Parathyroid adenoma (tissue), 2 donors: ENCODE results near the gene EIPR1.

Experiments used
- H2AFZ ChIP-seq: fragments of 300-600 bp; sonication (generic); one replicate; pipeline ENCODE4 v1.7.0; 2017; ENCODE audit warnings: antibody characterized with exemption, mild to moderate bottlenecking
- H3K27ac ChIP-seq: fragments of 300-600 bp; sonication (generic); one replicate; pipeline ENCODE4 v1.7.0; 2017
- H3K27me3 ChIP-seq: fragments of 300-600 bp; sonication (generic); one replicate; pipeline ENCODE4 v1.7.0; 2017; ENCODE audit warnings: low read length; ENCODE audit not compliant: control insufficient read depth, insufficient read depth
- H3K36me3 ChIP-seq: fragments of 300-600 bp; sonication (generic); one replicate; pipeline ENCODE4 v1.7.0; 2017; ENCODE audit warnings: low read length; ENCODE audit not compliant: control insufficient read depth, insufficient read depth
- H3K4me1 ChIP-seq: fragments of 300-600 bp; sonication (generic); one replicate; pipeline ENCODE4 v1.7.0; 2017; ENCODE audit warnings: control low read depth
- H3K4me2 ChIP-seq: fragments of 300-600 bp; sonication (generic); one replicate; pipeline ENCODE4 v1.7.0; 2017; ENCODE audit warnings: low read length
- H3K4me3 ChIP-seq: fragments of 300-600 bp; sonication (generic); one replicate; pipeline ENCODE4 v1.7.0; 2017; ENCODE audit warnings: low read depth, low read length
- H3K79me2 ChIP-seq: fragments of 300-600 bp; sonication (generic); one replicate; pipeline ENCODE4 v1.7.0; 2017; ENCODE audit warnings: control low read depth
- H3K9ac ChIP-seq: fragments of 300-600 bp; sonication (generic); one replicate; pipeline ENCODE4 v1.7.0; 2017; ENCODE audit warnings: mild to moderate bottlenecking
- H3K9me3 ChIP-seq: fragments of 300-600 bp; sonication (generic); one replicate; pipeline ENCODE4 v1.7.0; 2017; ENCODE audit warnings: low read length; ENCODE audit not compliant: control insufficient read depth
- CTCF ChIP-seq: fragments of 300-600 bp; sonication (generic); IDR thresholded peaks from one replicate; pipeline ENCODE4 v1.7.0; 2017; ENCODE audit warnings: antibody characterized with exemption, mild to moderate bottlenecking
- donor health status: primary hyperparathyroidism.

EIPR1 gene

GRCh38 chr2:3141696-3142095, 235.9 kb downstream of the EIPR1 start:
- no peaks in the 10 kb centered on the region for H3K9me3 ChIP-seq
- no peak overlapping the region for H3K4me3 ChIP-seq
- no peaks in the 10 kb centered on the region for H3K79me2 ChIP-seq
- H3K27me3 ChIP-seq: no peaks in the 10 kb centered on the region
- no peaks in the 10 kb centered on the region for H3K4me1 ChIP-seq
- H3K27ac ChIP-seq: no peak overlapping the region
- H3K4me2 ChIP-seq: no peak overlapping the region
- H2AFZ ChIP-seq: no peak overlapping the region
- H3K36me3 ChIP-seq: no peaks in the 10 kb centered on the region
- no peak for TF ChIP-seq CTCF
- H3K9ac ChIP-seq: no peak overlapping the region

DNA sequence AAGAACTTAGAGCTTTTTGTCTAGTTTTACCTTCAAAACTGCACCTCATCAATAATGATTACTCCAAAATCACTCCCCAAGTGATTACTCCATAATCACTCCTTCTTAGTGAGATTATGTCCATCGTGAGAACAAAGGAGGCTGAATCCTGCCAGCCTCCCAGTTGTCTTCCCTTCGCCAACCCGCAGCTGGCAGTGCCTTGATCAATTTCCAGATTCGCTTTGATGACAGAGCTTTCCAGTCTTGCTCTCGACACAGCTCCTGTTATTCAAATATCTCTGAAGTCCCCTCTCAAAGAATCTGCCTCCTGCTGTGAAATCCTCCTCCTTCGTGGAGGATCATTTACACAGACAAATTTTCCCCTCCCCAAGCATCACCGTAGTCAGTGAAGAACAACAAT, 237.7 kb downstream of the EIPR1 start:
- no peaks in the 10 kb centered on the region for H3K79me2 ChIP-seq
- no peaks in the 10 kb centered on the region for H3K9me3 ChIP-seq
- no peak overlapping the region for H3K9ac ChIP-seq
- no peak for TF ChIP-seq CTCF
- H3K4me1 ChIP-seq: no peaks in the 10 kb centered on the region
- no peaks in the 10 kb centered on the region for H3K36me3 ChIP-seq
- H2AFZ ChIP-seq: no peak overlapping the region
- no peak overlapping the region for H3K4me3 ChIP-seq
- no peaks in the 10 kb centered on the region for H3K27me3 ChIP-seq
- no peak overlapping the region for H3K27ac ChIP-seq
- H3K4me2 ChIP-seq: no peak overlapping the region
